ENCODE data around the gene CXADR.

GRCh38 chr21:17482928-17483327 is 29.9 kb upstream of the CXADR start:
- TF ChIP-seq TAF1 (IDR thresholded peaks at IDR 0.05; ENCODE audit: low read depth, low read length) (no peak), SPI1 (IDR thresholded peaks at IDR 0.05; ENCODE audit: low read depth, low read length) (no peak), POLR2AphosphoS5 (IDR thresholded peaks at IDR 0.05; ENCODE audit: low read depth, low read length) (no peak), POLR2A (IDR thresholded peaks at IDR 0.05; ENCODE audit: low read depth, low read length) (no peak), PAX5 (IDR thresholded peaks at IDR 0.05; ENCODE audit: insufficient read depth, low read length, severe bottlenecking) (no peak)

All from GM12891 (cell line).